ENCODE results near the gene LIN7C. TPM values are rescaled to one million over a fixed set of nuclear protein-coding genes. Genes with fewer than 3 reads are reported as not detected.

Gene LIN7C
- total RNA-seq, 2 experiments from 2014 or later: 19.7 to 31.6 TPM

DNA sequence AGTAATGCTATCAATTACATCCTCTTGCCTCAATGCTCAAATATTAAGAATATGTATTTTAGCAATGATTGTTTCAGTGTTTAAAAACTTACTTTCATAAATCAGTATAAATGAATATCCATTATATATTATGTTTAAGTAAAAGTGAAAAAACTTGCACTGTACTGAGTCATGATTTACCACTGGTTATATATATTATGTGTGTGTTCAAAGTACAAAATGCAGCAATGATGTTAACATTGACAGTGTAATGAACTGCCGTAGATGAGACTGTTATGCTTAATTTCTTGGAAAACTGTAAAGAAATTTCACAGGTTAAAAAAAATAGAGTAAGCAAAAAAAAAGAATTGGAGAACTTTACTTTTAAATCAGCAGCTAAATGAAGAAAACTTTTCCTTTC lies 8.7 kb downstream of the LIN7C start:
- no peak for DNase-seq (ENCODE audit: low spot score)
- no peaks in the 10 kb centered on the region for H3K9me2 ChIP-seq (ENCODE audit: insufficient read depth, low read length)
- H3K4me1 ChIP-seq (ENCODE audit: insufficient read depth, low read length, poor library complexity, severe bottlenecking): peaks cover 3% of the 10 kb centered on the region
- no peak overlapping the region for H3K27ac ChIP-seq (ENCODE audit: low read depth, low read length, poor library complexity, severe bottlenecking)
- intact Hi-C loops (cut with micrococcal nuclease; ENCODE audit: unreplicated experiment): loop anchor here (10.0 kb wide), 2 partner anchors 743 to 1213 kb away; no protein-coding TSS in a partner anchor
- no peak overlapping the region for H2AFZ ChIP-seq (ENCODE audit: low read length)
- BruUV-seq (replicated peaks): no TSS peak
- H3K9me3 ChIP-seq (ENCODE audit: low read length): no peaks in the 10 kb centered on the region
- TF ChIP-seq CTCF (conservative IDR thresholded peaks at IDR 0.05; ENCODE audit: low read length): no peak
- no peak for TF ChIP-seq EZH2phosphoT487 (IDR thresholded peaks at IDR 0.05; ENCODE audit: borderline replicate concordance, low read depth, low read length)
- POLR2A ChIA-PET: interaction anchor here (2.2 kb wide), 1 partner anchor 133 kb away, joined by 6 read pairs; no protein-coding TSS in a partner anchor
- H4K20me1 ChIP-seq (ENCODE audit: insufficient read depth, low read length): peaks cover 10% of the 10 kb centered on the region
- H3K4me3 ChIP-seq (ENCODE audit: low read depth, low read length, poor library complexity, severe bottlenecking): no peak overlapping the region
- CTCF ChIA-PET (ENCODE audit: unreplicated experiment): no interaction called here
- peaks cover 52% of the 10 kb centered on the region for H3K79me2 ChIP-seq (ENCODE audit: insufficient read depth, low read depth, low read length)
- no peak overlapping the region for H3K4me2 ChIP-seq (ENCODE audit: low read length)
- H3K36me3 ChIP-seq (ENCODE audit: insufficient read depth, low read length): peaks cover 97% of the 10 kb centered on the region

DNA sequence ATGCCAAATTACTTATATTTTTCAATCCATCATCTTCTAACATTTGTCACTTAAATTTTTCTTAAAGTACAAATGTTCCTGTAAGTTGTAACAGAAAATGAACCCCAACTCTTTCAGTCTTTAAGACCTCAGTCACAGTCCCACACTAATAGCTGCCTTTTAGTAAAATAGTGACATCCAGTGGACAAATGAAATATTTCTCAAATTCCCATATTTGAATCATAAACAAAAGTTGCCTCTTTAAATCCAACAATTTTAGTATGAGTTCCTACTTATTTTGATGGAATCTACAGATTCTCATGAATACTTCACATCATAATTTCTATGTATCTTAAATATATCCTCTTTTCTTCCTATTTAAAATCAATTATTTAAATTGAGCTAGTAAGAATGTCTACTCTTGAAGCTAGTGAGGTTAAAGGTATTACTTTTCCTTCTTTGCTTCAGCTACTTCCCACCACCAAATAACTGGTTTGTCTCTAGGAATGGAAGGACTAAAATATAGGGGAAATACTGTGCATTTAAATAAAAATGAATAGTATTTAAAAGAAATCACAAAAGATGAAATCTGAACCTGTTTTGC lies 9.2 kb downstream of the LIN7C start:
- ChIA-PET POLR2A (interaction anchor here (2.2 kb wide), 1 partner anchor 133 kb away, joined by 6 read pairs; no protein-coding TSS in a partner anchor), CTCF (ENCODE audit: unreplicated experiment) (no interaction called here)
- intact Hi-C loops (cut with micrococcal nuclease; ENCODE audit: unreplicated experiment): loop anchor here (10.0 kb wide), 2 partner anchors 743 to 1213 kb away; no protein-coding TSS in a partner anchor
- H4K20me1 ChIP-seq (ENCODE audit: insufficient read depth, low read length): peaks cover 10% of the 10 kb centered on the region
- peaks cover 3% of the 10 kb centered on the region for H3K4me1 ChIP-seq (ENCODE audit: insufficient read depth, low read length, poor library complexity, severe bottlenecking)
- H2AFZ ChIP-seq (ENCODE audit: low read length): no peak overlapping the region
- H3K4me2 ChIP-seq (ENCODE audit: low read length): no peak overlapping the region
- H3K9me2 ChIP-seq (ENCODE audit: insufficient read depth, low read length): no peaks in the 10 kb centered on the region
- H3K36me3 ChIP-seq (ENCODE audit: insufficient read depth, low read length): peaks cover 97% of the 10 kb centered on the region
- no peak overlapping the region for H3K27ac ChIP-seq (ENCODE audit: low read depth, low read length, poor library complexity, severe bottlenecking)
- peak; percentile 44 for DNase-seq (ENCODE audit: low spot score)
- H3K4me3 ChIP-seq (ENCODE audit: low read depth, low read length, poor library complexity, severe bottlenecking): no peak overlapping the region
- H3K9me3 ChIP-seq (ENCODE audit: low read length): no peaks in the 10 kb centered on the region
- H3K79me2 ChIP-seq (ENCODE audit: insufficient read depth, low read depth, low read length): peaks cover 46% of the 10 kb centered on the region
- BruUV-seq (replicated peaks): TSS peak; percentile 18
- TF ChIP-seq CTCF (conservative IDR thresholded peaks at IDR 0.05; ENCODE audit: low read length): peak; percentile 86
- no peak for TF ChIP-seq EZH2phosphoT487 (IDR thresholded peaks at IDR 0.05; ENCODE audit: borderline replicate concordance, low read depth, low read length)

DNA sequence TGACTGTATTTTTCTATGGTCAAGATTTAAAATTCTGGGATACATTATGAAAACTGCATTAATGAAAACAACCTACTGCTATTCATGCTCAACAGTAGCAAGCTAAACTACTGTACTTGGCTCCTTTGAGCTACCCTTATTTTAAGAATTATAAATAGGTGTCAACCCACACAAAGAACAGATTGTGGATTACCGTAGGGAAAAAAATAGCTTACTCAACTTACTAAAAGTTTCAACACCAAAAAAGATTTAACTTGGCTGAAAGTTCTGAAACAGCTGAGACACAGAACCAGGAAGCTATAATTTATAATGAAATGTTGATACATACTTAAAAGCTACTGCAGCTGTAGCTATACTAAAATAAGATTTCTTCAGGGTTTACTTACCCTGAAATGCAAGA lies 10.1 kb downstream of the LIN7C start:
- TF ChIP-seq EZH2phosphoT487 (IDR thresholded peaks at IDR 0.05; ENCODE audit: borderline replicate concordance, low read depth, low read length): no peak
- no peak for TF ChIP-seq CTCF (conservative IDR thresholded peaks at IDR 0.05; ENCODE audit: low read length)
- intact Hi-C loops (cut with micrococcal nuclease; ENCODE audit: unreplicated experiment): loop anchor here (10.0 kb wide), 2 partner anchors 742 to 1212 kb away; no protein-coding TSS in a partner anchor
- ChIA-PET POLR2A (interaction anchor here (0.6 to 2.2 kb wide), 9 partner anchors 9 to 608 kb away, joined by 3 to 6 read pairs (median 4); partner anchors contain the start of genes CCDC34 and LIN7C), CTCF (ENCODE audit: unreplicated experiment) (no interaction called here)
- H4K20me1 ChIP-seq (ENCODE audit: insufficient read depth, low read length): peaks cover 10% of the 10 kb centered on the region
- H3K4me1 ChIP-seq (ENCODE audit: insufficient read depth, low read length, poor library complexity, severe bottlenecking): peaks cover 3% of the 10 kb centered on the region
- H3K36me3 ChIP-seq (ENCODE audit: insufficient read depth, low read length): peaks cover 97% of the 10 kb centered on the region
- H3K4me2 ChIP-seq (ENCODE audit: low read length): no peak overlapping the region
- DNase-seq (ENCODE audit: low spot score): no peak
- H3K27ac ChIP-seq (ENCODE audit: low read depth, low read length, poor library complexity, severe bottlenecking): no peak overlapping the region
- H3K9me3 ChIP-seq (ENCODE audit: low read length): no peaks in the 10 kb centered on the region
- BruUV-seq (replicated peaks): no TSS peak
- no peak overlapping the region for H3K4me3 ChIP-seq (ENCODE audit: low read depth, low read length, poor library complexity, severe bottlenecking)
- H3K9me2 ChIP-seq (ENCODE audit: insufficient read depth, low read length): no peaks in the 10 kb centered on the region
- H3K79me2 ChIP-seq (ENCODE audit: insufficient read depth, low read depth, low read length): peaks cover 37% of the 10 kb centered on the region
- no peak overlapping the region for H2AFZ ChIP-seq (ENCODE audit: low read length)
